Stimulated activated naive B cell treated with anti-CD40 and anti-IgM and Interleukin-4, amounts not matched to agents 10 μg/mL and 1 μg/mL and 100 μg/mL, for 72 hours (primary cell): ENCODE results near the gene IGF1.

Experiments used
- ATAC-seq, 2 donors: fragments of 150-1000 bp; cut with Tn5 transposase; replicated peaks; 2 replicates each; pipeline ENCODE4 v1.10.0; 2021; ENCODE audit warnings: moderate library complexity in 1 of 2
- DNase-seq: peaks from one replicate; pipeline ENCODE4 v3.0.0; 2021
- H3K27ac Mint-ChIP-seq: one replicate; pipeline ENCODE4 v1.8.0; 2022; ENCODE audit warnings: mild to moderate bottlenecking, mixed read lengths
- H3K27me3 Mint-ChIP-seq, 2 donors: one replicate each; pipeline ENCODE4 v1.8.0; 2022; ENCODE audit warnings: mixed read lengths in 2 of 2
- H3K36me3 Mint-ChIP-seq, 2 donors: one replicate each; pipeline ENCODE4 v1.8.0; 2022; ENCODE audit warnings: mixed read lengths in 2 of 2, mild to moderate bottlenecking in 1 of 2
- H3K4me1 Mint-ChIP-seq, 2 donors: one replicate each; pipeline ENCODE4 v1.8.0; 2022; ENCODE audit warnings: mixed read lengths in 2 of 2, mild to moderate bottlenecking in 1 of 2
- H3K4me3 Mint-ChIP-seq, 2 donors: one replicate each; pipeline ENCODE4 v1.8.0; 2022; ENCODE audit warnings: mild to moderate bottlenecking in 2 of 2, mixed read lengths in 2 of 2, moderate library complexity in 1 of 2
- H3K9me3 Mint-ChIP-seq, 2 donors: one replicate each; pipeline ENCODE4 v1.8.0; 2022; ENCODE audit warnings: mixed read lengths in 2 of 2, mild to moderate bottlenecking in 1 of 2

Gene IGF1

GRCh38 chr12:102419094-102419764, 61.1 kb downstream of the IGF1 start:
- Mint-ChIP-seq H3K36me3 (no peaks in the 10 kb centered on the region), H3K4me3 (no peak overlapping the region), H3K4me1 (no peaks in the 10 kb centered on the region), H3K27me3 (peaks cover 5 to 10% of the 10 kb centered on the region in 2 donors), H3K9me3 (no peaks in the 10 kb centered on the region), H3K27ac (no peak overlapping the region)
- ATAC-seq = no peak
- DNase-seq = no peak

- H3K4me1 Mint-ChIP-seq = no peaks in the 10 kb centered on the region
- DNase-seq (no peak), ATAC-seq (no peak)
- no peaks in the 10 kb centered on the region for H3K36me3 Mint-ChIP-seq
- H3K27ac Mint-ChIP-seq = no peak overlapping the region
- H3K9me3 Mint-ChIP-seq = no peaks in the 10 kb centered on the region
- no peak overlapping the region for H3K4me3 Mint-ChIP-seq
- peaks cover 10 to 15% of the 10 kb centered on the region in 2 donors for H3K27me3 Mint-ChIP-seq
Observed at GRCh38 chr12:102417055-102417454, 63.3 kb downstream of the IGF1 start.

GRCh38 chr12:102415515-102415914, 64.8 kb downstream of the IGF1 start:
- H3K27me3 Mint-ChIP-seq = peaks cover 10 to 15% of the 10 kb centered on the region in 2 donors
- no peaks in the 10 kb centered on the region for H3K4me1 Mint-ChIP-seq
- H3K9me3 Mint-ChIP-seq = no peaks in the 10 kb centered on the region
- ATAC-seq (no peak), DNase-seq (no peak)
- no peaks in the 10 kb centered on the region for H3K36me3 Mint-ChIP-seq
- H3K4me3 Mint-ChIP-seq = no peak overlapping the region
- no peak overlapping the region for H3K27ac Mint-ChIP-seq

- Mint-ChIP-seq H3K9me3 (peaks cover 0 to 2% of the 10 kb centered on the region in 2 donors), H3K27ac (no peak overlapping the region), H3K27me3 (peaks cover 14 to 22% of the 10 kb centered on the region in 2 donors), H3K4me1 (peaks cover 3 to 7% of the 10 kb centered on the region in 2 donors), H3K4me3 (no peak overlapping the region), H3K36me3 (no peaks in the 10 kb centered on the region)
- ATAC-seq (no peak), DNase-seq (no peak)
Observed at GRCh38 chr12:102413396-102413795, 67.0 kb downstream of the IGF1 start.

GRCh38 chr12:102410511-102410910, 69.9 kb downstream of the IGF1 start:
- DNase-seq = no peak

GRCh38 chr12:102408487-102409297, 71.7 kb downstream of the IGF1 start:
- ATAC-seq = no peak
- Mint-ChIP-seq H3K4me1 (peaks cover 3 to 7% of the 10 kb centered on the region in 2 donors), H3K27me3 (peaks cover 5 to 13% of the 10 kb centered on the region in 2 donors), H3K36me3 (no peaks in the 10 kb centered on the region), H3K4me3 (no peak overlapping the region), H3K9me3 (peaks cover 0 to 2% of the 10 kb centered on the region in 2 donors), H3K27ac (no peak overlapping the region)
- no peak for DNase-seq

More at GRCh38 chr12:102410511-102410910, 69.9 kb downstream of the IGF1 start:
- ATAC-seq = no peak
- peaks cover 0 to 2% of the 10 kb centered on the region in 2 donors for H3K9me3 Mint-ChIP-seq
- H3K27me3 Mint-ChIP-seq = peaks cover 9 to 18% of the 10 kb centered on the region in 2 donors
- H3K36me3 Mint-ChIP-seq = no peaks in the 10 kb centered on the region
- no peak overlapping the region for H3K4me3 Mint-ChIP-seq
- H3K27ac Mint-ChIP-seq = no peak overlapping the region
- H3K4me1 Mint-ChIP-seq = peaks cover 3 to 7% of the 10 kb centered on the region in 2 donors

- Mint-ChIP-seq H3K4me3 (no peak overlapping the region), H3K4me1 (peaks cover 3 to 7% of the 10 kb centered on the region in 2 donors), H3K36me3 (no peaks in the 10 kb centered on the region), H3K27me3 (peaks cover 5 to 13% of the 10 kb centered on the region in 2 donors), H3K9me3 (peaks cover 0 to 2% of the 10 kb centered on the region in 2 donors), H3K27ac (no peak overlapping the region)
- DNase-seq (no peak), ATAC-seq (no peak)
Observed at GRCh38 chr12:102407776-102408486, 72.4 kb downstream of the IGF1 start.

- DNase-seq = no peak
- Mint-ChIP-seq H3K9me3 (peaks cover 0 to 2% of the 10 kb centered on the region in 2 donors), H3K36me3 (no peaks in the 10 kb centered on the region), H3K4me1 (peaks cover 3 to 7% of the 10 kb centered on the region in 2 donors), H3K27ac (no peak overlapping the region), H3K4me3 (no peak overlapping the region), H3K27me3 (peaks cover 5 to 13% of the 10 kb centered on the region in 2 donors)
- ATAC-seq = no peak
Observed at GRCh38 chr12:102406033-102406584, 74.3 kb downstream of the IGF1 start.

GRCh38 chr12:102401087-102401486, 79.3 kb downstream of the IGF1 start:
- no peak for DNase-seq
- ATAC-seq = no peak
- Mint-ChIP-seq H3K27ac (no peak overlapping the region), H3K4me3 (no peak overlapping the region), H3K4me1 (no peaks in the 10 kb centered on the region), H3K9me3 (no peaks in the 10 kb centered on the region), H3K36me3 (no peaks in the 10 kb centered on the region), H3K27me3 (peaks cover 3 to 15% of the 10 kb centered on the region in 2 donors)

- H3K36me3 Mint-ChIP-seq = no peaks in the 10 kb centered on the region
- no peaks in the 10 kb centered on the region for H3K9me3 Mint-ChIP-seq
- H3K4me1 Mint-ChIP-seq = no peaks in the 10 kb centered on the region
- ATAC-seq (no peak), DNase-seq (no peak)
- H3K27ac Mint-ChIP-seq = no peak overlapping the region
- H3K27me3 Mint-ChIP-seq = peaks cover 7 to 19% of the 10 kb centered on the region in 2 donors
- H3K4me3 Mint-ChIP-seq = no peak overlapping the region
Observed at GRCh38 chr12:102399653-102400052, 80.7 kb downstream of the IGF1 start.

GRCh38 chr12:102396276-102396675, 84.1 kb downstream of the IGF1 start:
- Mint-ChIP-seq H3K4me3 (no peak overlapping the region), H3K9me3 (no peaks in the 10 kb centered on the region), H3K36me3 (no peaks in the 10 kb centered on the region), H3K27ac (no peak overlapping the region), H3K4me1 (no peaks in the 10 kb centered on the region), H3K27me3 (peaks cover 14 to 20% of the 10 kb centered on the region in 2 donors)
- DNase-seq (no peak), ATAC-seq (no peak)

- no peaks in the 10 kb centered on the region for H3K9me3 Mint-ChIP-seq
- H3K27ac Mint-ChIP-seq = no peak overlapping the region
- H3K4me1 Mint-ChIP-seq = no peaks in the 10 kb centered on the region
- peaks cover 14 to 20% of the 10 kb centered on the region in 2 donors for H3K27me3 Mint-ChIP-seq
- DNase-seq (no peak), ATAC-seq (no peak)
- H3K4me3 Mint-ChIP-seq = no peak overlapping the region
- H3K36me3 Mint-ChIP-seq = no peaks in the 10 kb centered on the region
Observed at GRCh38 chr12:102394200-102394599, 86.2 kb downstream of the IGF1 start.

GRCh38 chr12:102390068-102390467, 90.3 kb downstream of the IGF1 start:
- H3K36me3 Mint-ChIP-seq = no peaks in the 10 kb centered on the region
- H3K27ac Mint-ChIP-seq = no peak overlapping the region
- H3K9me3 Mint-ChIP-seq = peaks cover 0 to 2% of the 10 kb centered on the region in 2 donors
- peaks cover 10 to 24% of the 10 kb centered on the region in 2 donors for H3K27me3 Mint-ChIP-seq
- no peaks in the 10 kb centered on the region for H3K4me1 Mint-ChIP-seq
- no peak overlapping the region for H3K4me3 Mint-ChIP-seq
- no peak for ATAC-seq
- DNase-seq = no peak

- no peak overlapping the region for H3K4me3 Mint-ChIP-seq
- no peak for DNase-seq
- peaks cover 12 to 24% of the 10 kb centered on the region in 2 donors for H3K27me3 Mint-ChIP-seq
- no peak overlapping the region for H3K27ac Mint-ChIP-seq
- peaks cover 9 to 11% of the 10 kb centered on the region in 2 donors for H3K9me3 Mint-ChIP-seq
- no peak for ATAC-seq
- H3K4me1 Mint-ChIP-seq = no peaks in the 10 kb centered on the region
- peaks cover 0 to 2% of the 10 kb centered on the region in 2 donors for H3K36me3 Mint-ChIP-seq
Observed at GRCh38 chr12:102388469-102388868, 91.9 kb downstream of the IGF1 start.
